H9 (cell line): ENCODE data around the gene OR52K1. TPM values are rescaled to one million over a fixed set of nuclear protein-coding genes. Genes with fewer than 3 reads are reported as not detected.
"Not testable (repeated sequence)": the region's sequence is repeated elsewhere in the genome, so short reads cannot be mapped to it uniquely, and the experiment has no call there.

Source experiments
- DNase-seq: peaks from one replicate; pipeline ENCODE4 v3.0.0-alpha.2; 2017
- H2AFZ ChIP-seq: one replicate; pipeline ENCODE4 v1.6.1; 2013; ENCODE audit warnings: mild to moderate bottlenecking, low read length, control low read depth, moderate library complexity
- H2AK5ac ChIP-seq: 2 replicates; pipeline ENCODE4 v1.6.1; 2013; ENCODE audit warnings: low read length, control low read depth, mixed read lengths; ENCODE audit not compliant: insufficient read length
- H2BK120ac ChIP-seq: one replicate; pipeline ENCODE4 v1.6.1; 2013; ENCODE audit warnings: low read depth, mild to moderate bottlenecking, low read length, control low read depth, inconsistent platforms; ENCODE audit not compliant: poor library complexity, severe bottlenecking
- H2BK12ac ChIP-seq: 2 replicates; pipeline ENCODE4 v1.6.1; 2013; ENCODE audit warnings: low read length, control low read depth, mixed read lengths, low read depth; ENCODE audit not compliant: insufficient read length
- H2BK15ac ChIP-seq: 2 replicates; pipeline ENCODE4 v1.6.1; 2013; ENCODE audit warnings: low read depth, low read length, control low read depth
- H2BK20ac ChIP-seq: one replicate; pipeline ENCODE4 v1.6.1; 2013; ENCODE audit warnings: low read depth, mild to moderate bottlenecking, low read length, control low read depth, inconsistent platforms; ENCODE audit not compliant: poor library complexity, severe bottlenecking
- H2BK5ac ChIP-seq: 2 replicates; pipeline ENCODE4 v1.6.1; 2013; ENCODE audit warnings: low read length, control low read depth, mixed read lengths; ENCODE audit not compliant: insufficient read length
- H3K14ac ChIP-seq: 2 replicates; pipeline ENCODE4 v1.6.1; 2013; ENCODE audit warnings: low read length, control low read depth; ENCODE audit not compliant: insufficient read depth
- H3K18ac ChIP-seq: 2 replicates; pipeline ENCODE4 v1.6.1; 2013; ENCODE audit warnings: low read depth, mild to moderate bottlenecking, mixed read lengths, low read length, control low read depth; ENCODE audit not compliant: insufficient read length
- H3K23ac ChIP-seq: 2 replicates; pipeline ENCODE4 v1.6.1; 2013; ENCODE audit warnings: low read length, control low read depth, mixed read lengths, low read depth; ENCODE audit not compliant: insufficient read length
- H3K23me2 ChIP-seq: 2 replicates; pipeline ENCODE4 v1.6.1; 2013; ENCODE audit warnings: low read depth, mild to moderate bottlenecking, mixed read lengths, low read length, control low read depth; ENCODE audit not compliant: insufficient read length, poor library complexity, severe bottlenecking
- H3K27ac ChIP-seq: 2 replicates; pipeline ENCODE4 v1.5.1; 2013; ENCODE audit warnings: low read length, control low read depth, mixed read lengths, low read depth; ENCODE audit not compliant: insufficient read length
- H3K27me3 ChIP-seq: 2 replicates; pipeline ENCODE4 v1.6.1; 2013; ENCODE audit warnings: low read length, control low read depth, inconsistent platforms; ENCODE audit not compliant: insufficient read depth
- H3K4ac ChIP-seq: 2 replicates; pipeline ENCODE4 v1.6.1; 2013; ENCODE audit warnings: low read depth, mild to moderate bottlenecking, control low read depth, inconsistent platforms, low read length, moderate library complexity
- H3K4me1 ChIP-seq: 2 replicates; pipeline ENCODE4 v1.6.1; 2013; ENCODE audit warnings: low read length, control low read depth, inconsistent platforms; ENCODE audit not compliant: insufficient read depth
- H3K4me2 ChIP-seq: 2 replicates; pipeline ENCODE4 v1.6.1; 2013; ENCODE audit warnings: low read length, control low read depth, mixed read lengths; ENCODE audit not compliant: insufficient read length, insufficient read depth
- H3K56ac ChIP-seq: 2 replicates; pipeline ENCODE4 v1.6.1; 2013; ENCODE audit warnings: low read depth, mild to moderate bottlenecking, mixed read lengths, low read length, control low read depth; ENCODE audit not compliant: insufficient read length
- H3K79me1 ChIP-seq: 2 replicates; pipeline ENCODE4 v1.6.1; 2013; ENCODE audit warnings: low read depth, mild to moderate bottlenecking, moderate library complexity, low read length, control low read depth, inconsistent platforms; ENCODE audit not compliant: insufficient read depth, poor library complexity, severe bottlenecking
- H3K79me2 ChIP-seq: 2 replicates; pipeline ENCODE4 v1.6.1; 2013; ENCODE audit warnings: low read length, control low read depth, inconsistent platforms; ENCODE audit not compliant: insufficient read depth
- H3K9ac ChIP-seq: 2 replicates; pipeline ENCODE4 v1.6.1; 2013; ENCODE audit warnings: low read length, control low read depth, mixed read lengths; ENCODE audit not compliant: insufficient read length; ENCODE audit errors: extremely low read depth
- H3K9me3 ChIP-seq: one replicate; pipeline ENCODE4 v1.6.1; 2013; ENCODE audit warnings: low read depth, low read length, inconsistent platforms; ENCODE audit not compliant: control insufficient read depth
- H3T11ph ChIP-seq: one replicate; pipeline ENCODE4 v1.6.1; 2013; ENCODE audit warnings: mild to moderate bottlenecking, low read length, control low read depth, inconsistent platforms
- H4K20me1 ChIP-seq: one replicate; pipeline ENCODE4 v1.6.1; 2013; ENCODE audit not compliant: control insufficient read depth, insufficient read length, insufficient read depth
- H4K5ac ChIP-seq: 2 replicates; pipeline ENCODE4 v1.6.1; 2013; ENCODE audit warnings: low read depth, mild to moderate bottlenecking, mixed read lengths, low read length, control low read depth; ENCODE audit not compliant: insufficient read length
- H4K8ac ChIP-seq: replicated peaks from 2 replicates; pipeline ENCODE4 v1.6.1; 2013; ENCODE audit warnings: low read length, control low read depth, mixed read lengths, low read depth; ENCODE audit not compliant: insufficient read length
- H4K91ac ChIP-seq: 2 replicates; pipeline ENCODE4 v1.6.1; 2013; ENCODE audit warnings: low read depth, mild to moderate bottlenecking, moderate library complexity, mixed read lengths, low read length, control low read depth; ENCODE audit not compliant: insufficient read length
- H3K27ac Mint-ChIP-seq, 3 experiments: 2 replicates in 2 of 3; 3 replicates in 1 of 3; pipeline ENCODE4 v1.8.0; 2020 to 2021; ENCODE audit warnings: mixed read lengths in 3 of 3, mild to moderate bottlenecking in 1 of 3, moderate library complexity in 1 of 3
- H3K27me3 Mint-ChIP-seq: 2 replicates; pipeline ENCODE4 v1.8.0; 2021; ENCODE audit warnings: low read depth, mild to moderate bottlenecking, moderate library complexity, mixed read lengths
- H3K36me3 Mint-ChIP-seq, 3 experiments: 2 replicates in 2 of 3; 3 replicates in 1 of 3; pipeline ENCODE4 v1.8.0; 2020 to 2021; ENCODE audit warnings: low read depth in 3 of 3, mixed read lengths in 3 of 3; ENCODE audit not compliant: insufficient read depth in 1 of 3
- H3K4me1 Mint-ChIP-seq, 2 experiments: 2 replicates each; pipeline ENCODE4 v1.8.0; 2020; ENCODE audit warnings: mixed read lengths in 2 of 2
- H3K4me3 Mint-ChIP-seq, 2 experiments: 2 replicates in 1 of 2; 3 replicates in 1 of 2; pipeline ENCODE4 v1.8.0; 2020 to 2021; ENCODE audit warnings: mild to moderate bottlenecking in 2 of 2, mixed read lengths in 2 of 2, moderate library complexity in 1 of 2
- H3K9me3 Mint-ChIP-seq, 2 experiments: 2 replicates in 1 of 2; 3 replicates in 1 of 2; pipeline ENCODE4 v1.8.0; 2020; ENCODE audit warnings: mild to moderate bottlenecking in 2 of 2, mixed read lengths in 2 of 2, moderate library complexity in 1 of 2
- WGBS: extraction: QIAGEN DNeasy Blood & Tissue Kit; methylation state at CpG from one replicate; pipeline ENCODE4 v1.1.7; 2013; ENCODE audit warnings: missing lambda C conversion rate, low lambda C conversion rate, mixed read lengths; ENCODE audit not compliant: insufficient read length; ENCODE audit errors: extremely low coverage; 5-methylcytosine and 5-hydroxymethylcytosine counted together
- total RNA-seq: library from RNA; stranded (reverse); gene quantifications from 2 replicates; pipeline ENCODE4 v1.2.1, GENCODE V29; 2021
- TF ChIP-seq, protein P1 (sequence below): fragments of 200-600 bp; sonication (generic); conservative IDR thresholded peaks from 3 replicates; pipeline ENCODE4 v1.8.0; 2021; ENCODE audit warnings: antibody characterized with exemption, mild to moderate bottlenecking

OR52K1 gene
- total RNA-seq, 1 experiment from 2014 or later: not detected

DNA sequence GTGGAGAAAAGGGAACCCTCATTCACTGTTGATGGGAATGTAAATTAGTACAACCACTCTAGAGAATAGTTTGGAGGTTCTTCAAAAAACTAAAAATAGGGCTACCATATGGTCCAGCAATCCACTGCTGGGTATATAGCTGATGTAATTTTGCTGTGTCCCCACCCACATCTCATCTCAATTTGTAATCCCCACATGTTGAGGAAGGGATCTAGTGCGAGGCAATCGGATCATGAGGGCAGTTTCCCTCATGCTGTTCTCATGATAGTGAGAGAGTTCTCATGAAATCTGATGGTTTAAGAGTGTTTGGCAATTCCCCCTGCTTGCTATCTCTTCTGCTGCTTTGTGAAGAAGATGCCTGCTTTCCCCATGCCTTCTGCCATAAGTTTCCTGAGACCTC, 45.5 kb downstream of the OR52K1 start:
- H2BK5ac ChIP-seq: no peak overlapping the region
- no peak overlapping the region for H2BK12ac ChIP-seq
- peaks cover 2% of the 10 kb centered on the region for H3K27me3 Mint-ChIP-seq
- H3K9me3 Mint-ChIP-seq: peaks cover 9 to 14% of the 10 kb centered on the region in 2 experiments; a peak in 4 of 5 replicates
- no peak overlapping the region for H3K4me3 Mint-ChIP-seq
- no peak overlapping the region for H2BK15ac ChIP-seq
- H3K36me3 Mint-ChIP-seq: peaks cover 0 to 8% (median 3%) of the 10 kb centered on the region in 3 experiments; a peak in 4 of 7 replicates
- no peak overlapping the region for H4K8ac ChIP-seq
- no peak overlapping the region for H2AK5ac ChIP-seq
- H3K4me2 ChIP-seq: no peak overlapping the region
- no peak overlapping the region for H3K9ac ChIP-seq
- no peaks in the 10 kb centered on the region for H3K9me3 ChIP-seq
- H4K20me1 ChIP-seq: no peaks in the 10 kb centered on the region
- no peak overlapping the region for H4K91ac ChIP-seq
- no peak overlapping the region for H3K14ac ChIP-seq
- no peak overlapping the region for H3K56ac ChIP-seq
- no peaks in the 10 kb centered on the region for H3K23me2 ChIP-seq
- H3K27ac Mint-ChIP-seq: no peak overlapping the region
- no peaks in the 10 kb centered on the region for H3K4me1 ChIP-seq
- H3K27ac ChIP-seq: no peak overlapping the region
- H3K4me1 Mint-ChIP-seq: no peaks in the 10 kb centered on the region
- H3T11ph ChIP-seq: no peak overlapping the region
- no peak overlapping the region for H4K5ac ChIP-seq
- no peak overlapping the region for H2BK120ac ChIP-seq
- H2BK20ac ChIP-seq: no peak overlapping the region
- WGBS: no CpG with 5 or more reads among the region's 2 CpGs
- H2AFZ ChIP-seq: no peak overlapping the region
- H3K18ac ChIP-seq: no peak overlapping the region
- TF ChIP-seq, protein P1, sequence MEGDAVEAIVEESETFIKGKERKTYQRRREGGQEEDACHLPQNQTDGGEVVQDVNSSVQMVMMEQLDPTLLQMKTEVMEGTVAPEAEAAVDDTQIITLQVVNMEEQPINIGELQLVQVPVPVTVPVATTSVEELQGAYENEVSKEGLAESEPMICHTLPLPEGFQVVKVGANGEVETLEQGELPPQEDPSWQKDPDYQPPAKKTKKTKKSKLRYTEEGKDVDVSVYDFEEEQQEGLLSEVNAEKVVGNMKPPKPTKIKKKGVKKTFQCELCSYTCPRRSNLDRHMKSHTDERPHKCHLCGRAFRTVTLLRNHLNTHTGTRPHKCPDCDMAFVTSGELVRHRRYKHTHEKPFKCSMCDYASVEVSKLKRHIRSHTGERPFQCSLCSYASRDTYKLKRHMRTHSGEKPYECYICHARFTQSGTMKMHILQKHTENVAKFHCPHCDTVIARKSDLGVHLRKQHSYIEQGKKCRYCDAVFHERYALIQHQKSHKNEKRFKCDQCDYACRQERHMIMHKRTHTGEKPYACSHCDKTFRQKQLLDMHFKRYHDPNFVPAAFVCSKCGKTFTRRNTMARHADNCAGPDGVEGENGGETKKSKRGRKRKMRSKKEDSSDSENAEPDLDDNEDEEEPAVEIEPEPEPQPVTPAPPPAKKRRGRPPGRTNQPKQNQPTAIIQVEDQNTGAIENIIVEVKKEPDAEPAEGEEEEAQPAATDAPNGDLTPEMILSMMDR: no peak
- no peaks in the 10 kb centered on the region for H3K79me2 ChIP-seq
- H3K79me1 ChIP-seq: no peaks in the 10 kb centered on the region
- H3K4ac ChIP-seq: no peak overlapping the region
- H3K27me3 ChIP-seq: no peaks in the 10 kb centered on the region
- DNase-seq: no peak
- H3K23ac ChIP-seq: no peak overlapping the region

DNA sequence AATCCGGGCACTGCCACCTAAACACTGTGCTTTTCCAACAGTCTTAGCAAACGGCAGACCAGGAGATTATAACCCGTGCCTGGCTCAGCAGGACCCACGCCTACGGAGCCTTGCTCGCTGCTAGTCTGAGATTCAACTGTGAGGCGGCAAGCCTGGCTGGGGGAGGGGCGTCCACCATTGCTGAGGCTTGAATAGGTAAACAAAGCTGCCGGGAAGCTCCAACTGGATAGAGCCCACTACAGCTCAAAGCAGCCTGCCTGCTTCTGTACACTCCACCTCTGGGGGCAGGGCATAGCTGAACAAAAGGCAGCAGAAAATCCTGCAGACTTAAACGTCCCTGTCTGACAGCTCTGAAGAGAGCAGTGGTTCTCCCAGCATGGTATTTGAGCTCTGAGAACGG, 49.2 kb downstream of the OR52K1 start:
- H3K27ac ChIP-seq, H4K91ac ChIP-seq, DNase-seq, H3K23me2 ChIP-seq, H3K18ac ChIP-seq, H2BK20ac ChIP-seq, H3K4me1 ChIP-seq, H3K27ac Mint-ChIP-seq, H2BK12ac ChIP-seq, H3K9ac ChIP-seq, H3K36me3 Mint-ChIP-seq, H4K8ac ChIP-seq, H3K4ac ChIP-seq, H3K23ac ChIP-seq, H3K79me2 ChIP-seq, H3K4me2 ChIP-seq, H3T11ph ChIP-seq, H2AFZ ChIP-seq, H3K79me1 ChIP-seq, H2AK5ac ChIP-seq, H3K4me3 Mint-ChIP-seq, H3K9me3 ChIP-seq, H4K20me1 ChIP-seq, H3K56ac ChIP-seq, H3K27me3 ChIP-seq, H2BK15ac ChIP-seq, H3K4me1 Mint-ChIP-seq, H3K14ac ChIP-seq, H4K5ac ChIP-seq, H2BK120ac ChIP-seq, H2BK5ac ChIP-seq: not testable (repeated sequence)
- Mint-ChIP-seq H3K9me3 (peaks cover 9 to 14% of the 10 kb centered on the region in 2 experiments; a peak in 4 of 5 replicates), H3K27me3 (peaks cover 11% of the 10 kb centered on the region)
- no CpG with 5 or more reads among the region's 11 CpGs for WGBS
